Renal cortical epithelial cell (primary cell): ENCODE results near the gene BUB3. TPM values are rescaled to one million over a fixed set of nuclear protein-coding genes. Genes with fewer than 3 reads are reported as not detected.
"Not testable (repeated sequence)": the region's sequence is repeated elsewhere in the genome, so short reads cannot be mapped to it uniquely, and the experiment has no call there.

ENCODE experiments used
- DNase-seq: peaks from one replicate; pipeline ENCODE4 v3.0.0-alpha.2; 2011; ENCODE audit warnings: low read depth
- total RNA-seq: library from RNA; depleted of rRNA; stranded (reverse); fragments of >200 nt; gene quantifications from 2 replicates; pipeline ENCODE4 v1.2.3, GENCODE V29; 2014

The BUB3 gene
- total RNA-seq, 1 donor from 2014 or later = 113 TPM

- DNase-seq = peak; percentile 18
Measured at GRCh38 chr10:123154711-123155505, 706 bp downstream of the BUB3 start.

- DNase-seq = no peak
Measured at GRCh38 chr10:123156078-123156477, 1.9 kb downstream of the BUB3 start.

- peak; percentile 66 for DNase-seq
Measured at GRCh38 chr10:123157210-123157609, 3.0 kb downstream of the BUB3 start.

GRCh38 chr10:123158682-123159081, 4.5 kb downstream of the BUB3 start:
- DNase-seq = no peak

- no peak for DNase-seq
Measured at GRCh38 chr10:123160311-123160980, 6.2 kb downstream of the BUB3 start.

GRCh38 chr10:123164319-123164718, 10.1 kb downstream of the BUB3 start:
- no peak for DNase-seq

GRCh38 chr10:123165445-123166072, 11.4 kb downstream of the BUB3 start:
- DNase-seq = no peak

GRCh38 chr10:123166618-123167017, 12.4 kb downstream of the BUB3 start:
- no peak for DNase-seq

GRCh38 chr10:123170961-123171360, 16.8 kb downstream of the BUB3 start:
- no peak for DNase-seq

GRCh38 chr10:123171616-123172015, 17.4 kb downstream of the BUB3 start:
- DNase-seq = not testable (repeated sequence)

- DNase-seq = no peak
Measured at GRCh38 chr10:123175389-123176387, 21.5 kb downstream of the BUB3 start.

GRCh38 chr10:123178390-123178789, 24.2 kb downstream of the BUB3 start:
- DNase-seq = not testable (repeated sequence)

- DNase-seq = peak; percentile 45
Measured at GRCh38 chr10:123180101-123181090, 26.2 kb downstream of the BUB3 start.

GRCh38 chr10:123183724-123184123, 29.5 kb downstream of the BUB3 start:
- no peak for DNase-seq

GRCh38 chr10:123187781-123188180, 33.6 kb downstream of the BUB3 start:
- DNase-seq = no peak

- no peak for DNase-seq
Measured at GRCh38 chr10:123191886-123192285, 37.7 kb downstream of the BUB3 start.

GRCh38 chr10:123194056-123194455, 39.9 kb downstream of the BUB3 start:
- DNase-seq = no peak

GRCh38 chr10:123200531-123200930, 46.3 kb downstream of the BUB3 start:
- DNase-seq = no peak

GRCh38 chr10:123202506-123202905, 48.3 kb downstream of the BUB3 start:
- DNase-seq = no peak

GRCh38 chr10:123203393-123204126, 49.4 kb downstream of the BUB3 start:
- DNase-seq = peak; percentile 57
